ENCODE data around the gene ERICH2.
A peak's percentile ranks its signal among the peaks of the same experiment; 100 is the strongest.

ERICH2 gene

GRCh38 chr2:170821531-170822289 lies 51.5 kb downstream of the ERICH2 start:
- Histone ChIP-seq H3K4me3 (peak overlapping the region; percentile 65), H3K27ac (no peak overlapping the region)
- no peak for DNase-seq (ENCODE audit: low spot score)
- no peak for TF ChIP-seq CTCF (IDR thresholded peaks at IDR 0.05)

DNA sequence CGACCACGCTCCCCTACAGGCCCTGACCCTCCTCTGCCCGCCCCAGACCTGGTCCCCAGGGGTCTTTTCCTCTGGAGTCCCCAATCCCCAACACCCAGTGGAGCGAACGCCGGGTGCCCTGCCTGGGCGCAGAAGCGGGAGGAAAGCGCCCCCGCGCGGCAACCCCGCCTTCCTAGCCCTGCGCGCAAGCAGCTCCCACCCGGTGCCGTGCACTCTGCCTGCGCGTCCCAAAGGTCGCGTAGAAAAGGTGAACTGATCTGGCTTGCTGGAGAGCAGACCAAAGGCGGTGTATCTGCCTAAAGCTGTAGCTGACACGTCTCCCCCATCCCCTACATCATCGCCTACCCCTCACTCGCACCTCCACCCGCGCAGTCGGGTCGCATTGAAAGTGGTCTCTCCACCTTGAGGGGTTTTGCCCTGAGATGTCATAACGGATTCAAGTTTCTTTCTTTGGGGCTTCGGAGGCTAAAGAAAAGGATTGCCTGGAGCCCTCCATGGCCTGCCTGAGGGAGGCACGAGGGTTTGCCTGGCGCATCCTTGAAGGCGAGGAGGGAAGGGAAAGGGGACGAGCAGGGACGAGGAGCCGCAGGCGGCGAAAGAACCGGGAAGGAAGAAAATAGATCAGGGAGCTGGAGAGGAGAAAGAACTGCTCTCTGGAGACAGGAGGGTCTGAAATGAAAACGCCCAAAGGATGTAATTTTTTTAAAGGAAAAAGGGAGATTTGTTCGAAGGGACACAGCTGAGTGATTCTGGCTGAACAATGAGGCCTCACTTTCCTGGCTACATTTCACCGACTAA lies 52.3 kb downstream of the ERICH2 start:
- no peak overlapping the region for H3K27ac ChIP-seq

GRCh38 chr2:170823088-170823897 lies 53.1 kb downstream of the ERICH2 start:
- H3K27ac ChIP-seq = peak overlapping the region in 1 of 2 donors; percentile 33
- DNase-seq (ENCODE audit: low spot score) = no peak
- TF ChIP-seq CTCF (IDR thresholded peaks at IDR 0.05) = no peak
- H3K4me3 ChIP-seq = peak overlapping the region; percentile 65

More for the DNA sequence above, 52.3 kb downstream of the ERICH2 start:
- no peak for TF ChIP-seq CTCF (IDR thresholded peaks at IDR 0.05)
- no peak for DNase-seq (ENCODE audit: low spot score)
- peak overlapping the region; percentile 65 for H3K4me3 ChIP-seq

DNA sequence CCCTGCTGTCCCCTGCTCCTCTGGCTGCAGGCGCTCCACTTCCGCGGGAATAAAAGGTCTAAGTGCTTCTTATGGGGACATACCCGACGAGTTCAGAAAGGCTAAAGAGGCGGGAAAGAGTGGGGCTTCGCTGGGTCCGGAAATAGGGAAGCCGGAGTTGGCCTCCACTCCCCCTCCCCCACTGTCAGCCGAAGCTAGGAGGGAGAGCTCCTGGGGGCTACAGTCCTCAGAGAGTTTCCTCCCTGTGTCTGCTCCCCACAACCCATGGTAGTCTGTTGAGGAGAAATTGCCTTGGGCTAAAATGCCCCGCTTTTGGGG lies 53.7 kb downstream of the ERICH2 start:
- DNase-seq (ENCODE audit: low spot score) = no peak
- no peak for TF ChIP-seq CTCF (IDR thresholded peaks at IDR 0.05)
- Histone ChIP-seq H3K27ac (peak overlapping the region in 1 of 2 donors; percentile 33), H3K4me3 (peak overlapping the region; percentile 65)

- TF ChIP-seq CTCF (IDR thresholded peaks at IDR 0.05) = no peak
- H3K27ac ChIP-seq = no peak overlapping the region
- no peak overlapping the region for H3K4me3 ChIP-seq
- DNase-seq (ENCODE audit: low spot score) = no peak
Observed at GRCh38 chr2:170824526-170825015, 54.4 kb downstream of the ERICH2 start.

- Histone ChIP-seq H3K27ac (no peak overlapping the region), H3K4me3 (no peak overlapping the region)
- no peak for TF ChIP-seq CTCF (IDR thresholded peaks at IDR 0.05)
- no peak for DNase-seq (ENCODE audit: low spot score)
Observed at GRCh38 chr2:170827841-170828532, 57.8 kb downstream of the ERICH2 start.
